ENCODE data around the gene ZNF598. TPM values are rescaled to one million over a fixed set of nuclear protein-coding genes. Genes with fewer than 3 reads are reported as not detected.
A peak's percentile ranks its signal among the peaks of the same experiment; 100 is the strongest.
"Not testable (repeated sequence)": the region's sequence is repeated elsewhere in the genome, so short reads cannot be mapped to it uniquely, and the experiment has no call there.

Gene ZNF598
- polyA plus RNA-seq, 3 donors, result 21.4 to 30.9 (median 25.0) TPM

DNA sequence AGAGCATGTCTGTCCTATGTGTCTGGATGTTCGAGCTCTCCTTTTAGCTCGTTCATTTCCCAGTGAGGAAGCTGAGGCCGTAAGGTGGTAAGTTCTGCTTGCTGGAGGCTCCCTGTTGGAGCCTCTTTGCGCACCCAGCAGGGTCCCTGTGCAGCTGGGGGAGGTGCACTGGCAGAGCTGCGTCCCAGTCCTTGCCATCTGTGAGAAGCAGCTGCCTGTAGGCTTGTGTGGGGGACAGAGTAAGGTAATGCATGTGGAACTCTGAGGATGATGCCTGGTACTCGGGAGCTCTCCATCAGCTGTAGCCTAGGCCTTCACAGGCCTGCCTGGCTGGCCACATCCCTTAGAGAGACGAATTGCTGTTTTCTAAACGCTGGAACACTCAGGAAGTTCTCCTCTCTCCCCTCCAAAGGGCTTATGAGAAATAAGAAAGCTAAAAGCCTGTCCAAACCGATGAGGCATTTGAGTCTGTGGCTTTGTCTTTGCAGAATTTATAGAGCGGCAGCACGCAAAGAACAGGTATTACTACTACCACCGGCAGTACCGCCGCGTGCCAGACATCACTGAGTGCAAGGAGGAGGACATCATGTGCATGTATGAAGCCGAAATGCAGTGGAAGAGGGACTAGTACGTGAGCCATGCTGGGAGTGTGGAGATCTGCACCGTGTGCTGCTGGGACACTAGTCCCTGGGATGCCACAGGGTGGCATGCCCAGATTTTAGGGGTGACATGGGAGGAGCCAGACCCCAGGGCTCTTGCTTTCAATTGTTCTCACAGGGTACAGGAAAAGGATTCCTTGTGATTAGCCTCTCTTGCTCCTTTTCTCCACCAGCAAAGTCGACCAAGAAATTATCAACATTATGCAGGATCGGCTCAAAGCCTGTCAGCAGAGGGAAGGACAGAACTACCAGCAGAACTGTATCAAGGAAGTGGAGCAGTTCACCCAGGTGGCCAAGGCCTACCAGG is 48.7 kb downstream of the ZNF598 start:
- no peak for DNase-seq

DNA sequence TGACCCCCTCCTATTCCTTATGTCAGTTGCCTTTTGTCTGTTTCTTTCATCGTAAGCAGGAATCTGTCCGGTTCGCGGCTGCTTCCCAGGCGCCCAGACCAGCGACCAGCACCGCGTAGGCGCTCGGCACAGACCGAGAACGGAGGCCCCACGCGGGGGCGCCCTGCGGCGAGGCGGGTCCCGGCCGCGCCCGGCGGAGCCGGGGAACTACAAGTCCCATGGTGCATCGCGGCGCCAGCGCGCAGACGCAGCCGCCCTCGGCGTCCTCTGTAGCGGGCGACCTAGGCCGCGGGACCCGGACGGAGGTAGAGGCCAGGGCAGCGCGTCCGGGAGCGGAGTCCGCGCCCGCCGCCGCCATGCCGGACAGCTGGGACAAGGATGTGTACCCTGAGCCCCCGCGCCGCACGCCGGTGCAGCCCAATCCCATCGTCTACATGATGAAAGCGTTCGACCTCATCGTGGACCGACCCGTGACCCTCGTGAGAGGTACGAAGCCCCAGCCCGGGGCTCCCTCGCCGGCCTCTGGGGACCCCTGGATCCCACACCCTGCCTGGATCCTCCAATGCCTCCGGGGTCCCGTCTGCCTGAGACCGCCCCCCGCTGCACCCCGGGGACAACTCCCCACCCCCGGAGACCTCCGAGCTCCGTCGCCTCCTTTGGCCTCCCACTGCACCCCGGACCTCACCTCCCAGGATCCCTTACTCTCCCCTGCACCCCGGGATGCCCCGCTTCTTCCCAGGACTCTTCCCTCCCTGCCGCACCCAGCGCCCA is 50.2 kb downstream of the ZNF598 start, which contains the start of gene NDUFB10:
Gene NDUFB10 (plus strand): TSS at position 270 of the 771 bp plus-strand sequence. CDS start 87 bp downstream, at position 357.
- peak; percentile 87 for DNase-seq

DNA sequence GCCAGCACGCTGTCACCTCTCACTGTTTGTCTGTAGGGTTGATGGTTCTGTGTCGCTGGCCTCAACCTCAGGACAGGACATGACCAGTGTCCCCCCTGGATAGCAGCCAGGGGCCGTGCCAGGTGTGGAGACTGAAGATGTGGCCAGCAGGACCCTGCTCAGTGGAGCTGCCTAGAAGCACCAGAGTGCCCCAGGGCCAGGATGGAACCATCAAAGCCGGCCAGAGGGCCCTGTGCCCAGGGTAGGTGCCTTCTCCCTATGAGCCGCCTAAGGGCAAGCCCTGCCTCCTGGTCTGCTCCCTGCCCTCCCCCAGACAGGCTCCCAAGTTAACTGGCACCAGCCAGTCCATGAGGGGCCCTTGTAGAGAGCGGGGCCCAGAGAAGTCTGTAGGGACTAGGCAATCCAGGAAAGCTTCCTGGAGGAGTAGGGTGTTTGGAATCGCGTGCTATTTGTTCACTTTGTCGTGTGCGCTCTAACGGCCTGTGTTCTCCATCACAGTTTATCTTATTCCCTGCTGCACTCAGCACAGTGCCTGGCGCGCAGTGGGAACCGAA is 50.8 kb downstream of the ZNF598 start:
- DNase-seq, result no peak

DNA sequence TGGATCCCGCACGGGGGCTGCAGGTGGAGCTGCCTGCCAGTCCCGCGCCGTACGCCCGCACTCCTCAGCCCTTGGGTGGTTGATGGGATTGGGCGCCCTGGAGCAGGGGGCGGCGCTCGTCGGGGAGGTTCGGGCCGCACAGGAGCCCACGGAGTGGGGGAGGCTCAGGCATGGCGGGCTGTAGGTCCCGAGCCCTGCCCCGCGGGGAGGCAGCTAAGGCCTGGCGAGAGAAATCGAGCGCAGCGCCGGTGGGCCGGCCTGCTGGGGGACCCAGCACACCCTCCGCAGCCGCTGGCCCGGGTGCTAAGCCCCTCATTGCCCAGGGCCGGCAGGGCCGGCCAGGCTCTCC is 51.5 kb downstream of the ZNF598 start:
- DNase-seq, result not testable (repeated sequence)

DNA sequence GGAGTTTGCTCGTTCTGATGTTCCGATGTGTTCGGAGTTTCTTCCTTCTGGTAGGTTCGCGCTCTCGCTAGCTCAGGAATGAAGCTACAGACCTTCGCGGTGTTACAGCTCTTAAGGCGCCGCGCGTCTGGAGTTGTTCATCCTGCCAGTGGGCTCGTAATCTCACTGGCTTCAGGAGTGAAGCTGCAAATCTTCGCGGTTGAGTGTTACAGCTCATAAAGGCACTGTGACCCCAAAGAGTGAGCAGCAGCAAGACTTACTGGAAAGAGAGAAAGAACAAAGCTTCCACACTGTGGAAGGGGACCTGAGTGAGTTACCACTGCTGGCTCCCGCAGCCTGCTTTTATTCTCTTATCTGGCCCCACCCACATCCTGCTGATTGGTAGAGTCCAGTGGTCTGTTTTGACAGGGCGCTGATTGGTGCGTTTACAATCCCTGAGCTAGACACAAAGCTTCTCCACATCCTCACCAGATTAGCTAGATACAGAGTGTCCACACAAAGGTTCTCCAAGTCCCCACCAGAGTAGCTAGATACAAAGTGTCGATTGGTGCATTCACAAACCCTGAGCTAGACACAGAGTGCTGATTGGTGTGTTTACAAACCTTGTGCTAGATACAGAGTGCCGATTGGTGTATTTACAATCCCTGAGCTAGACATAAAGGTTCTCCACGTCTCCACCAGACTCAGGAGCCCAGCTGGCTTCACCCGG is 52.0 kb downstream of the ZNF598 start:
- DNase-seq, result not testable (repeated sequence)

DNA sequence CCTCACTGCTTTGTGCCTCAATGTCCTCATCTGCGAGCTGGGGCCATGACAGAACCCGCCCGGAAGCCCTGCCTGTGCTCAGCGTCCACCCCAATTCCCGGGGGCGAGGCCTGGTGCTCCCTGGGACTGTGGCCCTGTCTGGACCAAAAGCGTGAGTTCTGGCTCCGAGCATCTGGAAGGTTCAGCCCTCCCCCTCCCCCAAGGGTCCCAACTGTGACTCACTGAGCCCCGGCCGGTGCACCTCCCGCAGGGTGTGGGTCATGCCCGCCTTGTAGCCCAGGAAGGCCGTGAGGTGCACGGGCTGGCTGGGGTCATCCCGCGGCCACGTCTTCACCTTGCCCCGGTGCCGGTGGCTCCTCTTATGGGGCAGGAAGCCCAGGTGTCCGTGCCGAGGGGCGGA is 55.9 kb downstream of the ZNF598 start:
- no peak for DNase-seq

DNA sequence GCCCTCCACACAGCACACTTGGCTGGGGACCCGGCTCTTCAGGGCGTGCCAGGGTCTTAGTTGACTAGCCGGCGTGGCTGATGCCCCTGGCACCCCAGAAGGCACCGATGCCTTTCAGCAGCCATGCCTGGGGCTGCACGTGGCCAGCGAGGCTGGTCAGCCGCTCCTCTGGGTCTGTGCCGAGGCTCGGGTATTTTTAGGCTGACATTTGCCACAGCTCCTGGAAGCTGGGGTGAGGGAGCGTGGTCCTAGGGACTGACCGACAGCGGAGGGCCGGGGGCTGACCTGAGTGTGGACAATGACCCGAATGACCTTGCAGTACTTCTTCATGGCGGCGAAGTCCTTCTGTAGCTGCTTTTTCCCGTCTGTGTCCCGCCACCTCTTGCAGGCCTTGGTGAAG is 59.1 kb downstream of the ZNF598 start:
- no peak for DNase-seq

DNA sequence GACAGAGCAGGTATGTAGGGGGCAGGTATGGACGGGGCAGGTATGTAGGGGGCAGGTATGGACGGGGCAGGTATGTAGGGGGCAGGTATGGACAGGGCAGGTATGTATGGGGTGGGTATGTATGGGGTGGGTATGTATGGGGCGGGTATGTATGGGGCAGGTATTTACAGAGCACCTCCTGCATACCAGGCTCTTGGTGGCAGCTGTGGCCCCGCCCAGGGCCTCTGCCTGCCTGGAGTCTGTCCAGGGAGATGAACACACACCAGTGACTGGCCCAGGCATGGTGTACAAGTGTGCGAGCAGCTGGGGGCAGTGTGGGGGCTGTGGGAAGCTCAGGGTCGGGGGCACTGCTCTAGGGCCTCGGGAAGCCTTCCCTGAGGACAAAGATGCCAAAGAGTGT is 59.6 kb downstream of the ZNF598 start:
- DNase-seq, result no peak

DNA sequence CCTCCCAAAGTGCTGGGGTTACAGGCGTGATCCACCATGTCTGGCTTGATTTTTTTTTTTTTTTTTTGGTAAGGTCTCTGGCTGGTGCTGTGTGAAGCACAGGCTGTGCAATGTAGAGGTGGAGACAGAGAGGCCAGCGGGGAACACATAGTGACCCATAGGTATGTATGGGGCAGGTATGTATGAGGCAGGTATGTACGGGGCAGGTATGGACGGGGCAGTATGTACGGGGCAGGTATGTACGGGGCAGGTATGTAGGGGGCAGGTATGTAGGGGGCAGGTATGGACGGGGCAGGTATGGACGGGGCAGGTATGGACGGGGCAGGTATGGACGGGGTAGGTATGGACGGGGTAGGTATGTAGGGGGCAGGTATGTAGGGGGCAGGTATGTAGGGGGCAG is 60.1 kb downstream of the ZNF598 start:
- DNase-seq, result no peak

Other genes starting within 250 kb of the ZNF598 start
- 10 to 100 TPM; 35.5 to 43.7 (median 43.2) TPM for gene NME3, start 238.3 kb downstream of the ZNF598 start, polyA plus RNA-seq (ENCODE audit: insufficient read length in 3 of 3)
- gene EME2, start 237.0 kb downstream of the ZNF598 start, polyA plus RNA-seq (ENCODE audit: insufficient read length in 3 of 3), result 10 to 100 TPM in 2 of 3 donors, 1 to 10 TPM in 1; 8.8 to 13.4 (median 13.4) TPM
- gene MRPS34, start 236.7 kb downstream of the ZNF598 start, polyA plus RNA-seq (ENCODE audit: insufficient read length in 3 of 3), result 10 to 100 TPM; 71.9 to 98.1 (median 83.5) TPM
- gene SPSB3, start 227.2 kb downstream of the ZNF598 start, polyA plus RNA-seq (ENCODE audit: insufficient read length in 3 of 3), result 10 to 100 TPM; 45.1 to 53.2 (median 52.4) TPM
- gene NUBP2, start 226.9 kb downstream of the ZNF598 start, polyA plus RNA-seq (ENCODE audit: insufficient read length in 3 of 3), result 10 to 100 TPM; 48.7 to 61.4 (median 60.8) TPM
- gene IGFALS, start 216.1 kb downstream of the ZNF598 start, polyA plus RNA-seq (ENCODE audit: insufficient read length in 3 of 3), result 1 to 10 TPM; 2.4 to 4.2 (median 3.9) TPM
- gene HAGH, start 183.0 kb downstream of the ZNF598 start, polyA plus RNA-seq (ENCODE audit: insufficient read length in 3 of 3), result 10 to 100 TPM; 43.4 to 50.5 (median 47.8) TPM
- gene FAHD1, start 182.6 kb downstream of the ZNF598 start, polyA plus RNA-seq (ENCODE audit: insufficient read length in 3 of 3), result 10 to 100 TPM; 39.0 to 45.7 (median 39.2) TPM
- gene MEIOB, start 137.7 kb downstream of the ZNF598 start, polyA plus RNA-seq (ENCODE audit: insufficient read length in 3 of 3), result 1 to 10 TPM; 1.0 to 2.2 (median 1.9) TPM
- gene HS3ST6, start 91.4 kb downstream of the ZNF598 start, polyA plus RNA-seq (ENCODE audit: insufficient read length in 3 of 3), result under 1 TPM; 0.13 to 0.41 (median 0.37) TPM
- 10 to 100 TPM; 79.7 to 87.6 (median 82.1) TPM for gene MSRB1, start 66.6 kb downstream of the ZNF598 start, polyA plus RNA-seq (ENCODE audit: insufficient read length in 3 of 3)
- under 1 TPM; 0.09 to 0.42 (median 0.21) TPM for gene RPL3L, start 55.1 kb downstream of the ZNF598 start, polyA plus RNA-seq (ENCODE audit: insufficient read length in 3 of 3)
- 100 to 1,000 TPM; 124 to 158 (median 132) TPM for gene NDUFB10, start 50.3 kb downstream of the ZNF598 start, polyA plus RNA-seq (ENCODE audit: insufficient read length in 3 of 3)
- gene RPS2, start 45.0 kb downstream of the ZNF598 start, polyA plus RNA-seq (ENCODE audit: insufficient read length in 3 of 3), result 1,000 to 10,000 TPM; 1,943 to 2,404 (median 2,241) TPM
- not detected for gene RNF151, start 43.0 kb downstream of the ZNF598 start, polyA plus RNA-seq (ENCODE audit: insufficient read length in 3 of 3)
- 10 to 100 TPM; 36.5 to 49.0 (median 47.9) TPM for gene TBL3, start 37.8 kb downstream of the ZNF598 start, polyA plus RNA-seq (ENCODE audit: insufficient read length in 3 of 3)
- 1 to 10 TPM in 1 of 3 donors, under 1 TPM in 2; 0.90 to 1.2 (median 1.00) TPM for gene NOXO1, start 28.4 kb downstream of the ZNF598 start, polyA plus RNA-seq (ENCODE audit: insufficient read length in 3 of 3)
- 10 to 100 TPM; 26.1 to 35.9 (median 31.6) TPM for gene GFER, start 25.6 kb downstream of the ZNF598 start, polyA plus RNA-seq (ENCODE audit: insufficient read length in 3 of 3)
- gene SYNGR3, start 19.9 kb downstream of the ZNF598 start, polyA plus RNA-seq (ENCODE audit: insufficient read length in 3 of 3), result 1 to 10 TPM; 1.5 to 2.4 (median 2.1) TPM
- gene NPW, start 10.0 kb upstream of the ZNF598 start, polyA plus RNA-seq (ENCODE audit: insufficient read length in 3 of 3), result 10 to 100 TPM in 2 of 3 donors, 1 to 10 TPM in 1; 4.5 to 14.3 (median 12.0) TPM
- 100 to 1,000 TPM; 116 to 169 (median 155) TPM for gene NHERF2, start 17.1 kb upstream of the ZNF598 start, polyA plus RNA-seq (ENCODE audit: insufficient read length in 3 of 3)
- 10 to 100 TPM; 19.7 to 26.7 (median 26.2) TPM for gene NTHL1, start 38.0 kb upstream of the ZNF598 start, polyA plus RNA-seq (ENCODE audit: insufficient read length in 3 of 3)
- gene TSC2, start 38.2 kb upstream of the ZNF598 start, polyA plus RNA-seq (ENCODE audit: insufficient read length in 3 of 3), result 100 to 1,000 TPM; 141 to 174 (median 162) TPM
- gene PKD1, start 126.1 kb upstream of the ZNF598 start, polyA plus RNA-seq (ENCODE audit: insufficient read length in 3 of 3), result 100 to 1,000 TPM in 2 of 3 donors, 10 to 100 TPM in 1; 96.5 to 119 (median 115) TPM
- gene RAB26, start 138.8 kb upstream of the ZNF598 start, polyA plus RNA-seq (ENCODE audit: insufficient read length in 3 of 3), result 1 to 10 TPM; 3.0 to 6.0 (median 3.1) TPM
- 10 to 100 TPM; 56.1 to 61.1 (median 60.6) TPM for gene TRAF7, start 146.0 kb upstream of the ZNF598 start, polyA plus RNA-seq (ENCODE audit: insufficient read length in 3 of 3)
- 1 to 10 TPM; 1.8 to 2.6 (median 1.9) TPM for gene CASKIN1, start 186.8 kb upstream of the ZNF598 start, polyA plus RNA-seq (ENCODE audit: insufficient read length in 3 of 3)
- 10 to 100 TPM; 48.8 to 57.6 (median 55.2) TPM for gene MLST8, start 195.6 kb upstream of the ZNF598 start, polyA plus RNA-seq (ENCODE audit: insufficient read length in 3 of 3)
- 10 to 100 TPM in 1 of 3 donors, 1 to 10 TPM in 2; 6.6 to 11.8 (median 9.4) TPM for gene BRICD5, start 201.0 kb upstream of the ZNF598 start, polyA plus RNA-seq (ENCODE audit: insufficient read length in 3 of 3)
- gene PGP, start 205.0 kb upstream of the ZNF598 start, polyA plus RNA-seq (ENCODE audit: insufficient read length in 3 of 3), result 10 to 100 TPM; 15.1 to 18.8 (median 17.8) TPM
- 10 to 100 TPM; 19.8 to 26.3 (median 23.3) TPM for gene E4F1, start 213.8 kb upstream of the ZNF598 start, polyA plus RNA-seq (ENCODE audit: insufficient read length in 3 of 3)
- gene DNASE1L2, start 226.6 kb upstream of the ZNF598 start, polyA plus RNA-seq (ENCODE audit: insufficient read length in 3 of 3), result 1 to 10 TPM in 2 of 3 donors, under 1 TPM in 1; 0.84 to 1.7 (median 1.6) TPM
- 10 to 100 TPM; 76.6 to 90.9 (median 81.6) TPM for gene ECI1, start 241.8 kb upstream of the ZNF598 start, polyA plus RNA-seq (ENCODE audit: insufficient read length in 3 of 3)